OCI-LY1 (cell line): ENCODE results near the gene ZSCAN25.
"Not testable (repeated sequence)": the region's sequence is repeated elsewhere in the genome, so short reads cannot be mapped to it uniquely, and the experiment has no call there.

Experiments
- H2AFZ ChIP-seq: fragments of 200-600 bp; sonication (generic), shearing (Covaris generic); 2 replicates; pipeline ENCODE4 v1.6.0; 2014; ENCODE audit warnings: antibody characterized with exemption, mild to moderate bottlenecking, low read length
- H3F3A ChIP-seq: fragments of 200-600 bp; sonication (generic), shearing (Covaris generic); 2 replicates; pipeline ENCODE4 v1.6.0; 2014; ENCODE audit warnings: mild to moderate bottlenecking, antibody characterized with exemption, low read length, moderate library complexity; ENCODE audit not compliant: insufficient read depth
- H3K27ac ChIP-seq: fragments of 200-600 bp; sonication (generic); 2 replicates; pipeline ENCODE4 v1.5.1; 2014; ENCODE audit warnings: low read length, mixed run types, mild to moderate bottlenecking, low read depth; ENCODE audit not compliant: poor library complexity, severe bottlenecking
- H3K27me3 ChIP-seq: fragments of 200-600 bp; sonication (generic); 2 replicates; pipeline ENCODE4 v1.6.0; 2014; ENCODE audit warnings: antibody characterized with exemption, mild to moderate bottlenecking, low read length, moderate library complexity; ENCODE audit not compliant: insufficient read depth
- H3K36me3 ChIP-seq: fragments of 200-600 bp; sonication (generic); 2 replicates; pipeline ENCODE4 v1.6.1; 2014; ENCODE audit warnings: mild to moderate bottlenecking, antibody characterized with exemption, low read length, moderate library complexity, mixed read lengths; ENCODE audit not compliant: insufficient read depth
- H3K4me1 ChIP-seq: fragments of 200-600 bp; sonication (generic); 2 replicates; pipeline ENCODE4 v1.5.1; 2014; ENCODE audit warnings: mild to moderate bottlenecking, low read length, moderate library complexity; ENCODE audit not compliant: insufficient read depth, severe bottlenecking
- H3K4me2 ChIP-seq: fragments of 200-600 bp; sonication (generic), shearing (Covaris generic); 2 replicates; pipeline ENCODE4 v1.6.1; 2014; ENCODE audit warnings: low read length
- H3K4me3 ChIP-seq: fragments of 200-600 bp; sonication (generic); 2 replicates; pipeline ENCODE4 v1.5.1; 2014; ENCODE audit warnings: low read length, low read depth, mild to moderate bottlenecking, mixed read lengths; ENCODE audit not compliant: poor library complexity, severe bottlenecking
- H3K79me2 ChIP-seq: fragments of 200-600 bp; shearing (Covaris generic); 2 replicates; pipeline ENCODE4 v1.6.1; 2016; ENCODE audit warnings: mixed run types, low read length, mixed read lengths; ENCODE audit not compliant: insufficient read depth
- H3K9ac ChIP-seq: fragments of 200-600 bp; sonication (generic), shearing (Covaris generic); 2 replicates; pipeline ENCODE4 v1.6.1; 2014; ENCODE audit warnings: mild to moderate bottlenecking, low read length, mixed read lengths
- H3K9me2 ChIP-seq: fragments of 200-600 bp; sonication (generic), shearing (Covaris generic); 2 replicates; pipeline ENCODE4 v1.6.1; 2014; ENCODE audit warnings: low read depth, mild to moderate bottlenecking, low read length, mixed read lengths
- H3K9me3 ChIP-seq: fragments of 200-600 bp; shearing (Covaris generic); 2 replicates; pipeline ENCODE4 v1.6.1; 2014; ENCODE audit warnings: low read length, mixed read lengths
- H4K20me1 ChIP-seq: fragments of 200-600 bp; sonication (generic), shearing (Covaris generic); 2 replicates; pipeline ENCODE4 v1.6.0; 2016; ENCODE audit warnings: mild to moderate bottlenecking, low read length; ENCODE audit not compliant: insufficient read depth
- CTCF ChIP-seq: fragments of 200-600 bp; sonication (generic), shearing (Covaris generic); IDR thresholded peaks from 2 replicates; pipeline ENCODE4 v1.5.1; 2017; ENCODE audit warnings: mild to moderate bottlenecking, antibody characterized with exemption, low read length, moderate library complexity, mixed read lengths
- EZH2 ChIP-seq: fragments of 200-600 bp; sonication (generic), shearing (Covaris generic); IDR thresholded peaks from 2 replicates; pipeline ENCODE4 v1.8.0; 2017; ENCODE audit warnings: borderline replicate concordance, mixed run types, mild to moderate bottlenecking, antibody characterized with exemption, low read length, moderate library complexity, mixed read lengths

The ZSCAN25 gene

DNA sequence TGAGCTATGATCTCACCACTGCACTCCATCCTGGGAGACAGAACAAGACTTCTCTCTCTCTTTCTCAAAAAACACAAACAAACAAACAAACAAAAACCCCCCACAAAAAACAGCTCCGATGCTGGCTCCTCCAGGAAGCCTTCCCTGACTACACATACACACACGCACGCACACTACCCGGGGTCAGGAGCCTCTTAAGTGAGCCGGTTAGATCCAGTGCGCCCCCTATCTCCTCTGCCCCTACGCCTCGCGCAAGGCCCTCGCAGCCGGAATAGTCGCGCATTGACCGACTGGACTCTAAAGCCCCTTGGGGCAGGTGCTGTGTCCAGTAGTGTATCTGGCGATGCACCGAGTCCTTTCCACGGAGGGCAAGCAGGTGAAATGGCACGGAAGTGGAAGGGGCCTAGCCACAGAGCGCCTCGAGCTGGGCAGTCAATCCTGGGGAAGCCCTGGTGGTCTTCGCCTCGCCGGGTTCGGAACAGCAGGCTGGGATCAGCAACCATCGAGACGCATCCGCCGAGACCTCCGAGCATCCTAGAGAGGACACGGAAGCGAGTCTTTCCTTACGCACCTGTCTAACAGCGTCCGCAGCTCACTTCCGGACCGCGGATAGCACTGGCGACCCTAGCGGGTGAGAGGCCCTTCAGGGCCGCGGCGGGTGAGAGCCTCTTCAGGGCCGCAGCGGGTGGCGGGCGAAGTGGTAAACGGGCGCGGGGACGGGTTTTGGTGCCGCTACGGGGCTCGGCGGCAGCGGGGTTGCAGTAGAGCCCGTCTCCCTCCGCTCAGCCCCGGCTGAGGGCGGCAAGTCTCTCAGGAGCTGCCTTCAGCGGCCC is at the start of gene ZSCAN25:
ZSCAN25 (plus strand) TSS at position 588 of the 833 bp plus-strand sequence. CDS start 2,661 bp downstream, outside the sequence.
- H3K9me2 ChIP-seq: no peaks in the 10 kb centered on the region
- H3K27ac ChIP-seq: no peak within 1 kb of the TSS
- peak within 1 kb of the TSS; percentile 81 for H2AFZ ChIP-seq
- no peaks in the 10 kb centered on the region for H3K9me3 ChIP-seq
- H3K36me3 ChIP-seq: peaks cover 35% of the 10 kb centered on the region
- H3K27me3 ChIP-seq: 0 out of 2 replicates have a peak, but pooled peaks cover 1% of the 10 kb centered on the region
- 0 out of 2 replicates have a peak, but pooled peaks cover 5% of the 10 kb centered on the region for H3K79me2 ChIP-seq
- no peaks in the 10 kb centered on the region for H4K20me1 ChIP-seq
- peak within 1 kb of the TSS; percentile 90 for H3K9ac ChIP-seq
- peak within 1 kb of the TSS; percentile 91 for H3K4me2 ChIP-seq
- peaks cover 17% of the 10 kb centered on the region for H3K4me1 ChIP-seq
- H3F3A ChIP-seq: no peaks in the 10 kb centered on the region
- peak within 1 kb of the TSS; percentile 88 for H3K4me3 ChIP-seq
- TF ChIP-seq EZH2 (no peak), CTCF (peak; percentile 79)

- not testable (repeated sequence) for H3K79me2 ChIP-seq
- H3K36me3 ChIP-seq: peaks cover 90% of the 10 kb centered on the region
Observed at GRCh38 chr7:99568770-99569169, 48.0 kb upstream of the ZSCAN25 start.

DNA sequence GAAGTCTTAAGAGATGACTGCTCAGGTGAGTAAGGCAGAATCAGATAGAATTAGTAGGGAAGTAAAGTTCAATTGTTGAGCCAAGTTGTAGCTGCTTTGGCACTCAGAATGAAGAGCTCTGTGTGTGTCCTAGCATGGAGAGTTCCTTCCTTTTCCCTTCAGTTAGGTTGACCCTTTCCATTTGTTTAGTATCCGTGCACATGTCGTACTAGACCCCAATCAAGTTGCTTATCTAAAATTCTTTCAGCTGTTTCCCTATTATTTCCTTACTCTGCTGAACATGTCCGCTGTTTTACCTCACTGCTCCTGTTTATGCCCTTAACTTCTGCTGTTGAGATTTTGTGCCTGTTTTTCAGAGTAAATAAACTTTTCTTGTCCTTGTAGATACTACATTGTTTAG is 45.0 kb upstream of the ZSCAN25 start:
- peaks cover 72% of the 10 kb centered on the region for H3K36me3 ChIP-seq

More at GRCh38 chr7:99568770-99569169, 48.0 kb upstream of the ZSCAN25 start:
- not testable (repeated sequence) for H2AFZ ChIP-seq, H3K27ac ChIP-seq, H3K4me3 ChIP-seq, H3F3A ChIP-seq, H3K27me3 ChIP-seq, H3K4me2 ChIP-seq, H3K9me2 ChIP-seq, H4K20me1 ChIP-seq, H3K9ac ChIP-seq, H3K9me3 ChIP-seq, H3K4me1 ChIP-seq

More for the DNA sequence above, 45.0 kb upstream of the ZSCAN25 start:
- no peaks in the 10 kb centered on the region for H3F3A ChIP-seq
- H3K4me1 ChIP-seq: no peaks in the 10 kb centered on the region
- no peaks in the 10 kb centered on the region for H3K27me3 ChIP-seq
- no peaks in the 10 kb centered on the region for H3K9me2 ChIP-seq
- H3K4me3 ChIP-seq: no peak overlapping the region
- no peak overlapping the region for H3K27ac ChIP-seq
- H2AFZ ChIP-seq: no peak overlapping the region
- no peaks in the 10 kb centered on the region for H4K20me1 ChIP-seq
- no peak overlapping the region for H3K4me2 ChIP-seq
- no peaks in the 10 kb centered on the region for H3K79me2 ChIP-seq
- TF ChIP-seq EZH2 (no peak), CTCF (no peak)
- H3K9me3 ChIP-seq: no peaks in the 10 kb centered on the region
- no peak overlapping the region for H3K9ac ChIP-seq
